HG02610 (cell line): ENCODE measurements around the gene CFAP20DC.
A peak's percentile ranks its signal among the peaks of the same experiment; 100 is the strongest.
"Not testable (repeated sequence)": the region's sequence is repeated elsewhere in the genome, so short reads cannot be mapped to it uniquely, and the experiment has no call there.

Experiments
- ATAC-seq: cut with Tn5 transposase; IDR thresholded peaks from one replicate; pipeline ENCODE4 v1.9.1; 2021; ENCODE audit warnings: mild to moderate bottlenecking, moderate library complexity; ENCODE audit not compliant: unreplicated experiment

The CFAP20DC gene

GRCh38 chr3:58704745-58705144, 345.1 kb downstream of the CFAP20DC start:
- ATAC-seq = no peak

- not testable (repeated sequence) for ATAC-seq
Observed at GRCh38 chr3:58704304-58704703, 345.5 kb downstream of the CFAP20DC start.

GRCh38 chr3:58698246-58698645, 351.6 kb downstream of the CFAP20DC start:
- no peak for ATAC-seq

- ATAC-seq = peak; percentile 57
Observed at GRCh38 chr3:58697561-58697960, 352.3 kb downstream of the CFAP20DC start.

GRCh38 chr3:58696813-58697212, 353.0 kb downstream of the CFAP20DC start:
- not testable (repeated sequence) for ATAC-seq

GRCh38 chr3:58696093-58696492, 353.7 kb downstream of the CFAP20DC start:
- ATAC-seq = no peak

GRCh38 chr3:58695284-58695683, 354.5 kb downstream of the CFAP20DC start:
- not testable (repeated sequence) for ATAC-seq

- no peak for ATAC-seq
Observed at GRCh38 chr3:58693940-58694850, 355.6 kb downstream of the CFAP20DC start.

- no peak for ATAC-seq
Observed at GRCh38 chr3:58692484-58692883, 357.3 kb downstream of the CFAP20DC start.
